Activated T-cell treated with anti-CD3 and anti-CD28 coated beads for 24 hours (primary cell): Measurements from ENCODE around the gene RNF150.

Experiments used
- DNase-seq: peaks from one replicate; pipeline ENCODE4 v3.0.0-alpha.2; 2020; ENCODE audit warnings: low read depth

The RNF150 gene

GRCh38 chr4:141131723-141132071 is 1.6 kb downstream of the RNF150 start:
- no peak for DNase-seq

- no peak for DNase-seq
Observed at GRCh38 chr4:141130947-141131605, 2.2 kb downstream of the RNF150 start.

DNA sequence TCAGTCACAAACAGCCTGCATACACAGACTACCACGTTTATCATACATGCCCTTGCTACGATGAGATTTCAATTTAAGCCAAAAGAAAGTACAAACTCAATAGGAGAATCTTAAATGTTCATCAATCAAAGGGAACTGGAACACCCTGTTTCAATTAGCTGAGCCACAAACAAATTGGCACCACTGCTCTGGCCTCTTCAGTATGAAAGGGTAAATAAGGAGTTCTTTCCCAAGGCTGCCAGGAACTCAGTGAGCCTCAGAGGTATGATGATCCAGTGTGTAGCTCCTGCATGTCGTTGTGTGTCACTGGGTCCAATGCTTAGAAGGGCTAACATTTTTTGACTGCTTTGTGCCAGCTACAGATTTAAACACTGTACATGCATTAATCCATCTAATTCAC is 5.4 kb downstream of the RNF150 start:
- no peak for DNase-seq

GRCh38 chr4:141126769-141127168 is 6.5 kb downstream of the RNF150 start:
- no peak for DNase-seq

DNA sequence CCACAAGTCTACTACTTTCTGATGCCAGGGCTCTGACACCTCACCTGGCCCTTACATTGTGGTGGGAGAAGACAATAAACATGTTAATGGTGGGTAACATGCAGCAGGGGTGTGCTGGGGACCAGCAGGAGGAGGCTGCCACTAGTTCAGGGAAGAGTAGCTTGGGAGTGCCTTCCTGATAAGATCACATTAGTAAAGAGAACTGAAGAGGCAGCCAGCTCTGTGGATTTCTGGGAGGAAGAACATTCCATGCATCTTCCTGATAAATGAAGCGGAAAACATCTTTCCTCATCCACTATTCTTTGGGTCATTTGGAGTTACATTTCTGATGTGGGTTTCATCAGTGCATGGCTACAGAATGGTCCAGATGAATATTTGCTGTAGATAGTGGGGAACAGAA is 9.0 kb downstream of the RNF150 start:
- DNase-seq = no peak

DNA sequence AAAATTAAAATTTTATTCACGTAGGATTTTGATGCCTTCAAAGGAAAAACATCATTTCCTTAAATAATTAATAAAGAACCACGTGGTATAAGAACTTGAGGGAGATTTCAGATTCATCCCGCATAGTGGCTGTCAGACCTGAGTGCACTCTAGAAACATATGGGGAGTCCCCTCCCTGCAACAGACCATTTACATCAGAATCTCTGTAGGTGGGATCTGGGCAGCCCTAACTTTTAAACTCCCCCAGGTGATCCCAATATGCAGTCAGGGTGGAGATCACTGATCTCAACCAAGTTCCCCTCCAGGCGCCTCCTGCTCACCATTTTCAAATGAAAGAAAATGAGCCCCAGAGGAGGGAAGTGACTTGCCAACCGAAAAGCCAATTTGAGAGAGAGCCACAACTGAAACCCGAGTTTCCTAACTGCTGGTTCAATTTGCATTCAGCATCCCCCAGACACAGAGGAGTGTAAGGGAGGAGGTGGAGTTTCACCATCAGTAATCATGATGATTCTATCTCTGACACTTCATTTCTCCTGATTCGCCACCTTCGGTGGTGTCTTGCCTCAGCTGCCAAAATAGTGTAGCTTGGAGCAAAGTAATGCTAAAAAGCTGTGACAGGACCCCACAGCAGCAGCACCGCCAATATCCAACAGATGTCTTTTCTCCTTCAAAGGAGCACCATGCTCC is 11.4 kb downstream of the RNF150 start:
- DNase-seq = no peak

- no peak for DNase-seq
Observed at GRCh38 chr4:141121101-141121500, 12.2 kb downstream of the RNF150 start.

DNA sequence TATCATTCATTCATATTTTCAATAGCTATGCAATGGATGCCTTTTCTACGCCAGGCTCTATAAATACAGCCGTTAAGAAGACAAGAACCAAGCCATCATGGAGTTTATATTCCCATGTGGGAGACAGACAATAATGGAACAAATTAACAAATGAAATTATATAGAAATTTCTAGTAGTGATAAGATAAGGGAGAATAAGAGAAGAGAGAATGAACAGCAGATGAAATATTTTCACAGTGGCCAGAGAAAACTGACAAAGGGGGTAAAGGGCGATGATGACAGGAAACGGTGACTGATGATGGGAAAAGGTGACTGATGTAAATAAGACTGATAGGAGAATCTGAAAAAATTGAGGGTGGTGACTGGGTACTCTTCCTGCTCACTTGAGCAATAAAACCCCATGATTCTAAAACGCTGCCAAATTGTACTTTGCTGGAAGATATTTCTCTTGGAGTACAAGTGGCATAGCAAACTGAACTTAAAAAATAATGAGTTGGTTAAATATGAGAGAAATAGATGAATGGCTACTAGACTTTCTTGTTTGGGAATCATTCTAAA is 13.2 kb downstream of the RNF150 start:
- no peak for DNase-seq

- no peak for DNase-seq
Observed at GRCh38 chr4:141119071-141119470, 14.2 kb downstream of the RNF150 start.

DNA sequence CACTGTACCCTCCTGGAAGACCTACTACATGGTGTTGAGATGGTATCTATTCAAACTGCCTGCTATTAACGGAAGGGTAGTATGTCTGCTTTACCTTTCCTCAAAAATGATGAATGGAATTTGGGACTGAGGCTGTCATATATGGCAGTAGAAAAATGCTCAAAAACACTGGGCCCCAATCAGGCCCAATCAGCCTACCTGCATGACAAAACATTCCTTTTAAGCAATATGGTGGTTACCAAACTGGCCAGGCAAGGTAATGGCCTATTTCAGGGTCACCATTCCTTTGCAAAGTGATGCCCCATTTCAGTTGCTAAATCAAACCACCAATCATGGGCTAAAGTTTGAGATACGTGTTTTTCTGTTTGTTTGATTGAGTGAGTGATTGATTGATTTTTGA is 14.9 kb downstream of the RNF150 start:
- DNase-seq = no peak

DNA sequence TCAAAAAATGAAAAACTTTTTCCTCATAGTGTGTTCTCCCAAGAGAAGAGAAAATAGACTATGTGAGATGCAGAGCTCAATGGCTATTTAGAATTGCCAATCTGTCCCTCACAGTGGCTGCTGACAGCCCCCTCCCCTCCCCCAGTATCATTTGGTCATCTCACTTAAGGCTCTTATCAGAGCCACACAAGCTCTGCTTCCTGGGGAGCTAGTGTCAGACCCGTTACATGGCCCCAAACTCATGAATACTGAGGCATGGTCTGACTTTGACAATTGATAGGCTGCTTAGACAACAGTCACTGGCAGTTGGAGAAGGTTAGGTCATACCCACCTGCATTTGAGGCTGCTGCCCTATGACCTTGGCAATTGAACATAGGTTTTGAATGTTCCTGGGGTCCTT is 15.3 kb downstream of the RNF150 start:
- DNase-seq = no peak

GRCh38 chr4:141109983-141110382 is 23.3 kb downstream of the RNF150 start:
- no peak for DNase-seq

DNA sequence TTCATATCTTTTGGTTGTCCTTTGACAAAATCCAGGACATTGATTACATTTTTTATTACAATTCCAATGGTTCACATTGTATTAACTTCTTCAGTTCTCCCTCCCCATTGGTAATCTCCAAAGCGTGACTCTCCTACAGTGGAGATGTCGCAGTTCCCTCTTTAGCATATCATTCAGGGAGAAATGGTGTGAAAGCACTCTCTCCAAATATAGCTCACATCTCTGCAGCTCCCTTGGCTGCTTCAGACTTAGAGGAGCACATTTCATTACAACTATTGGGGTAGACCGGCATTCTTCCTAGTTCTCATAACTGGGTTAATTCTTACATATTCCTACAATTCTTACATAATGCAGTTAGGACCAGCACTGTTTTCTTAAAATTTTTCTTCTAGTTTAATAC is 25.3 kb downstream of the RNF150 start:
- DNase-seq = no peak

DNA sequence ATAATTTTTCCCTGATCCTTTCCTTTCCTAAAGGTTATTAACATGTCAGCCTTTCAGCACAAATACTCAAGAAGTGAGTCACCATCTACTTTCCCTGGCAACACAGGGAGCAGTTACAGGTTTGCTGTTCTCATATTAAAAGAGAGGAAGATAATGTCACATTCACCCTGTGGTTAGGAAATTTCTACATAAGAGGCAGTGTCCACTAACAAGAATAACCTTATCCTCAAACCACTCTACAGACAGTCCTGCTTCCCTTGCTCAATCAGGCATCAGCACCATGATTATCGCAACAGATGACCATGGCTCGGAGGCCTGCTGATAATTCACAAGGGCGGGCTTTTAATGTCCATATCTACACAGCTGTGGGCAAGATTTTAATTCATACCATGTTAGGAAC is 30.9 kb downstream of the RNF150 start:
- no peak for DNase-seq

GRCh38 chr4:141101511-141101910 is 31.8 kb downstream of the RNF150 start:
- DNase-seq = no peak

GRCh38 chr4:141099326-141099725 is 33.9 kb downstream of the RNF150 start:
- no peak for DNase-seq

GRCh38 chr4:141098163-141098562 is 35.1 kb downstream of the RNF150 start:
- DNase-seq = no peak

DNA sequence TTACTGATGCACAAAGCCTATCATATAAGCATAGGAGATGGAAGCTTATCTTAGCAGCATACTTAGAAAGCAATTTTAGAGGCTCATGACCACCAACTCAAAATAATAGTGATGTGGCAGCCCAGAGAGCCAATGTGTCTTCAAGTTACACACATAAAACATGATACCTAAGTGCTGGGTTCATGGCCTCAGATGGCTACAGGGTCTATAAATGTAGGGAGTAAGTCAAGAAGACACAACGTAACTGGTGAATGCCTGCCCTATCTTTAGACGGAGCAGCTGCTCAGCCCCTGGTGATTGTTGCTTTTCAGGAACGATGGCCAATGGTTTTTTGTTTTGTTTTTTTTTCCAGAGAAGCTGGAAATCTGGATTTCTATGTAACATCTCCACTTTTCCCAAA is 42.8 kb downstream of the RNF150 start:
- DNase-seq = no peak

- DNase-seq = no peak
Observed at GRCh38 chr4:141081921-141082395, 51.3 kb downstream of the RNF150 start.

GRCh38 chr4:141080668-141081067 is 52.6 kb downstream of the RNF150 start:
- no peak for DNase-seq

- no peak for DNase-seq
Observed at GRCh38 chr4:141079393-141079930, 53.8 kb downstream of the RNF150 start.

DNA sequence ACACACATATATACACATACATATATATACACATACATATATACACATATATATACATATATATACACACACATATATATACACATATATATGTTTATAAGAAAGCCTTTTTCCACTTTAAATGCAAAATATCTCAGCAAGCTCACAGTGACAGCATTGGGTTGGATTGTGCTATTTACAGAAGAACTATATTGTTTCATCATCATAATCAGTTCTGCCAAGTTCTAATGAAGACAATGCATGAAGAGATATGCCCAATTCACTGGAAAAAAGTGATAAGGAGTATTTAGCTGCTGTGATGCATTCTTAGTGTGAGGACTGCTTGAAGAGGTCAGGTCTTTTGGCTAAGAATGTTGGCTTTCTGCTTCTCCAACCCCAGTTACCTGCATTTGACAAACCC is 54.4 kb downstream of the RNF150 start:
- DNase-seq = no peak

GRCh38 chr4:141077611-141078225 is 55.6 kb downstream of the RNF150 start:
- no peak for DNase-seq
